ENCODE data around the gene PGLYRP4.

The PGLYRP4 gene

GRCh38 chr1:153363641-153364040, 15.0 kb upstream of the PGLYRP4 start:
- Histone ChIP-seq H3K27me3 (ENCODE audit: control insufficient read depth, insufficient read depth, low read length) (no peaks in the 10 kb centered on the region), H3K36me3 (ENCODE audit: control insufficient read depth, insufficient read depth, low read length) (no peaks in the 10 kb centered on the region), H3K27ac (ENCODE audit: low read length) (no peak overlapping the region), H3K9me3 (ENCODE audit: control insufficient read depth, insufficient read depth, low read length) (no peaks in the 10 kb centered on the region), H3K4me3 (ENCODE audit: low read length) (no peak overlapping the region), H3K4me1 (ENCODE audit: control insufficient read depth, insufficient read depth, low read length) (no peaks in the 10 kb centered on the region)
- DNase-seq (ENCODE audit: low read depth, low spot score) = no peak
- WGBS (ENCODE audit: insufficient coverage, insufficient read length) = no CpG with 5 or more reads among the region's 3 CpGs

- Histone ChIP-seq H3K9me3 (ENCODE audit: control insufficient read depth, insufficient read depth, low read length) (no peaks in the 10 kb centered on the region), H3K27ac (ENCODE audit: low read length) (no peak overlapping the region), H3K4me1 (ENCODE audit: control insufficient read depth, insufficient read depth, low read length) (no peaks in the 10 kb centered on the region), H3K27me3 (ENCODE audit: control insufficient read depth, insufficient read depth, low read length) (no peaks in the 10 kb centered on the region), H3K36me3 (ENCODE audit: control insufficient read depth, insufficient read depth, low read length) (no peaks in the 10 kb centered on the region), H3K4me3 (ENCODE audit: low read length) (no peak overlapping the region)
- no peak for DNase-seq (ENCODE audit: low read depth, low spot score)
- no CpG with 5 or more reads among the region's 3 CpGs for WGBS (ENCODE audit: insufficient coverage, insufficient read length)
These were observed 13.6 kb upstream of the PGLYRP4 start for GRCh38 chr1:153362187-153362775.

- Histone ChIP-seq H3K9me3 (ENCODE audit: control insufficient read depth, insufficient read depth, low read length) (no peaks in the 10 kb centered on the region), H3K27ac (ENCODE audit: low read length) (no peak overlapping the region), H3K4me1 (ENCODE audit: control insufficient read depth, insufficient read depth, low read length) (no peaks in the 10 kb centered on the region), H3K4me3 (ENCODE audit: low read length) (no peak overlapping the region), H3K36me3 (ENCODE audit: control insufficient read depth, insufficient read depth, low read length) (no peaks in the 10 kb centered on the region), H3K27me3 (ENCODE audit: control insufficient read depth, insufficient read depth, low read length) (no peaks in the 10 kb centered on the region)
- DNase-seq (ENCODE audit: low read depth, low spot score) = no peak
- WGBS (ENCODE audit: insufficient coverage, insufficient read length) = no CpG with 5 or more reads among the region's 4 CpGs
These were observed 13.0 kb upstream of the PGLYRP4 start for GRCh38 chr1:153361480-153362109.

- no peak overlapping the region for H3K27ac ChIP-seq (ENCODE audit: low read length)
- DNase-seq (ENCODE audit: low read depth, low spot score) = no peak
- no peaks in the 10 kb centered on the region for H3K9me3 ChIP-seq (ENCODE audit: control insufficient read depth, insufficient read depth, low read length)
- H3K4me3 ChIP-seq (ENCODE audit: low read length) = no peak overlapping the region
- H3K36me3 ChIP-seq (ENCODE audit: control insufficient read depth, insufficient read depth, low read length) = no peaks in the 10 kb centered on the region
- H3K4me1 ChIP-seq (ENCODE audit: control insufficient read depth, insufficient read depth, low read length) = no peaks in the 10 kb centered on the region
- no peaks in the 10 kb centered on the region for H3K27me3 ChIP-seq (ENCODE audit: control insufficient read depth, insufficient read depth, low read length)
- no CpG with 5 or more reads among the region's 11 CpGs for WGBS (ENCODE audit: insufficient coverage, insufficient read length)
These were observed 12.2 kb upstream of the PGLYRP4 start for GRCh38 chr1:153360592-153361479.

GRCh38 chr1:153360190-153360589, 11.5 kb upstream of the PGLYRP4 start:
- no peak overlapping the region for H3K27ac ChIP-seq (ENCODE audit: low read length)
- no peak for DNase-seq (ENCODE audit: low read depth, low spot score)
- no peaks in the 10 kb centered on the region for H3K9me3 ChIP-seq (ENCODE audit: control insufficient read depth, insufficient read depth, low read length)
- no peaks in the 10 kb centered on the region for H3K36me3 ChIP-seq (ENCODE audit: control insufficient read depth, insufficient read depth, low read length)
- WGBS (ENCODE audit: insufficient coverage, insufficient read length) = no CpG with 5 or more reads among the region's 2 CpGs
- no peaks in the 10 kb centered on the region for H3K4me1 ChIP-seq (ENCODE audit: control insufficient read depth, insufficient read depth, low read length)
- H3K4me3 ChIP-seq (ENCODE audit: low read length) = no peak overlapping the region
- no peaks in the 10 kb centered on the region for H3K27me3 ChIP-seq (ENCODE audit: control insufficient read depth, insufficient read depth, low read length)

- H3K4me1 ChIP-seq (ENCODE audit: control insufficient read depth, insufficient read depth, low read length) = no peaks in the 10 kb centered on the region
- no CpG with 5 or more reads among the region's 6 CpGs for WGBS (ENCODE audit: insufficient coverage, insufficient read length)
- no peak for DNase-seq (ENCODE audit: low read depth, low spot score)
- H3K27ac ChIP-seq (ENCODE audit: low read length) = no peak overlapping the region
- no peaks in the 10 kb centered on the region for H3K9me3 ChIP-seq (ENCODE audit: control insufficient read depth, insufficient read depth, low read length)
- no peaks in the 10 kb centered on the region for H3K27me3 ChIP-seq (ENCODE audit: control insufficient read depth, insufficient read depth, low read length)
- H3K4me3 ChIP-seq (ENCODE audit: low read length) = no peak overlapping the region
- H3K36me3 ChIP-seq (ENCODE audit: control insufficient read depth, insufficient read depth, low read length) = no peaks in the 10 kb centered on the region
These were observed 10.6 kb upstream of the PGLYRP4 start for GRCh38 chr1:153359241-153359640.

- H3K9me3 ChIP-seq (ENCODE audit: control insufficient read depth, insufficient read depth, low read length) = no peaks in the 10 kb centered on the region
- no peak overlapping the region for H3K4me3 ChIP-seq (ENCODE audit: low read length)
- H3K36me3 ChIP-seq (ENCODE audit: control insufficient read depth, insufficient read depth, low read length) = no peaks in the 10 kb centered on the region
- no peaks in the 10 kb centered on the region for H3K4me1 ChIP-seq (ENCODE audit: control insufficient read depth, insufficient read depth, low read length)
- no CpG with 5 or more reads among the region's 3 CpGs for WGBS (ENCODE audit: insufficient coverage, insufficient read length)
- no peaks in the 10 kb centered on the region for H3K27me3 ChIP-seq (ENCODE audit: control insufficient read depth, insufficient read depth, low read length)
- DNase-seq (ENCODE audit: low read depth, low spot score) = no peak
- no peak overlapping the region for H3K27ac ChIP-seq (ENCODE audit: low read length)
These were observed 10.0 kb upstream of the PGLYRP4 start for GRCh38 chr1:153358691-153358975.

- Histone ChIP-seq H3K4me3 (ENCODE audit: low read length) (no peak within 1 kb of the TSS), H3K4me1 (ENCODE audit: control insufficient read depth, insufficient read depth, low read length) (no peaks in the 10 kb centered on the region), H3K36me3 (ENCODE audit: control insufficient read depth, insufficient read depth, low read length) (no peaks in the 10 kb centered on the region), H3K27me3 (ENCODE audit: control insufficient read depth, insufficient read depth, low read length) (no peaks in the 10 kb centered on the region), H3K9me3 (ENCODE audit: control insufficient read depth, insufficient read depth, low read length) (no peaks in the 10 kb centered on the region), H3K27ac (ENCODE audit: low read length) (no peak within 1 kb of the TSS)
- no CpG with 5 or more reads among the region's 11 CpGs for WGBS (ENCODE audit: insufficient coverage, insufficient read length)
- DNase-seq (ENCODE audit: low read depth, low spot score) = no peak
These were observed 9.4 kb upstream of the PGLYRP4 start, which contains the start of gene S100A9 for GRCh38 chr1:153357853-153358690. Gene S100A9, plus strand, starts transcription at chr1:153357854. Its CDS starts 430 bp downstream, at chr1:153358284.

- WGBS (ENCODE audit: insufficient coverage, insufficient read length) = no CpG with 5 or more reads among the region's 10 CpGs
- H3K4me1 ChIP-seq (ENCODE audit: control insufficient read depth, insufficient read depth, low read length) = no peaks in the 10 kb centered on the region
- H3K4me3 ChIP-seq (ENCODE audit: low read length) = no peak overlapping the region
- no peaks in the 10 kb centered on the region for H3K27me3 ChIP-seq (ENCODE audit: control insufficient read depth, insufficient read depth, low read length)
- no peak for DNase-seq (ENCODE audit: low read depth, low spot score)
- no peak overlapping the region for H3K27ac ChIP-seq (ENCODE audit: low read length)
- H3K9me3 ChIP-seq (ENCODE audit: control insufficient read depth, insufficient read depth, low read length) = no peaks in the 10 kb centered on the region
- no peaks in the 10 kb centered on the region for H3K36me3 ChIP-seq (ENCODE audit: control insufficient read depth, insufficient read depth, low read length)
These were observed 8.6 kb upstream of the PGLYRP4 start for GRCh38 chr1:153357076-153357852.
